ENCODE measurements around the gene TMEM175.
A peak's percentile ranks its signal among the peaks of the same experiment; 100 is the strongest.

DNA sequence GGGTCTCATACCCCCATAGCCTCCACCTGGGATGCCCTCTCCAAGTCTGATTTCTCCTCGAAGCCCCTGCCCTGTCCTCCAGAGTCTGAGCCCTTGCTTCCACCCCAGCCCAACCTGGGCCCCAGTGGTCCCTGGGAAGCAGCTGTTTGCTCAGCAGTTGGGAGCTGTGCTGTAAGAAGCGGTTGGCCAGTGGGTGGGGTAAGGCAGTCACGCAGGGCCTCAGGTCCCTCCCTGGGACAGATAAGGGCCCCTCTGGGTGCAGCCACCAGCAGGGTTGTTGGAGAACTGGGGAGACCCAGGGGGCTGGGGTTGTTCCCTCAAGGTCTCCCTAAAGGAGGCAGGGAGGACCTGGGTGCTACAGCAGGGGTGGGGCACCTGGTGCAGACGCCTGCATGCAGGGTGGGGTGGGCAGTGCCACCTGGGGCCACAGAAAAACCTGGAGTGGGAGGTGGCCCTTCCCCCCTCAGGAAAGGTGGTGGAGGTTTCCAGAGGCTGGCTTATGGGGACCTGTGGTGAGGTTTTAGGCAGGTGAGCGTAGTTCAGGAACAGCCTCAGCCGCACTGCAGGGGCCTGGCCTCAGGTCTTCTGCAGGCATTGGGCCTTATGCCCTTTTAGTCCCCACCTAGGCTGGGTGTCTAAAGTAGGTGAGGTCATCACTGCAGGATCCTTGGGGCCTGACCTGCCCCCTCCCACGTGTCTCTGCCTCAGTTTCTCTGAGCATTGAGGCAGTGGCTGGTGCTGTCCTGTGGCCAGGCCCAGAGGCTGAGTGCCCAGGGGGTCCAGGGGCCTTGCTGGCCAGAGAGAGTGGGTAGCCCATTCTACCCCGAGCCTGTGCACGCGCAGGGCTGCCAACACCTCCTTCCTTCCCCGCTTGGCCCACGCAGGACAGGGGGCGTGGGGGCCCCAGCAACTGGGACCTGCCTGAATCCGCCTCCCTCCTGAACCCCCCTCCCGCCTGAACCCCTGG, 64.1 kb downstream of the TMEM175 start:
- TF ChIP-seq POLR2A (IDR thresholded peaks at IDR 0.05; ENCODE audit: low read length) (peak; percentile 75), GATA1 (IDR thresholded peaks at IDR 0.05; ENCODE audit: low read depth, low read length) (no peak)
